NCI-H510A (cell line): ENCODE measurements around the gene NCOA3.
"Not testable (repeated sequence)": the region's sequence is repeated elsewhere in the genome, so short reads cannot be mapped to it uniquely, and the experiment has no call there.

Experiments
- DNase-seq: peaks from one replicate; lab custom pipeline; 2025; lab: John Stamatoyannopoulos, UW

NCOA3 gene

GRCh38 chr20:47501116-47501481 is 588 bp upstream of the NCOA3 start:
- no peak for DNase-seq

DNA sequence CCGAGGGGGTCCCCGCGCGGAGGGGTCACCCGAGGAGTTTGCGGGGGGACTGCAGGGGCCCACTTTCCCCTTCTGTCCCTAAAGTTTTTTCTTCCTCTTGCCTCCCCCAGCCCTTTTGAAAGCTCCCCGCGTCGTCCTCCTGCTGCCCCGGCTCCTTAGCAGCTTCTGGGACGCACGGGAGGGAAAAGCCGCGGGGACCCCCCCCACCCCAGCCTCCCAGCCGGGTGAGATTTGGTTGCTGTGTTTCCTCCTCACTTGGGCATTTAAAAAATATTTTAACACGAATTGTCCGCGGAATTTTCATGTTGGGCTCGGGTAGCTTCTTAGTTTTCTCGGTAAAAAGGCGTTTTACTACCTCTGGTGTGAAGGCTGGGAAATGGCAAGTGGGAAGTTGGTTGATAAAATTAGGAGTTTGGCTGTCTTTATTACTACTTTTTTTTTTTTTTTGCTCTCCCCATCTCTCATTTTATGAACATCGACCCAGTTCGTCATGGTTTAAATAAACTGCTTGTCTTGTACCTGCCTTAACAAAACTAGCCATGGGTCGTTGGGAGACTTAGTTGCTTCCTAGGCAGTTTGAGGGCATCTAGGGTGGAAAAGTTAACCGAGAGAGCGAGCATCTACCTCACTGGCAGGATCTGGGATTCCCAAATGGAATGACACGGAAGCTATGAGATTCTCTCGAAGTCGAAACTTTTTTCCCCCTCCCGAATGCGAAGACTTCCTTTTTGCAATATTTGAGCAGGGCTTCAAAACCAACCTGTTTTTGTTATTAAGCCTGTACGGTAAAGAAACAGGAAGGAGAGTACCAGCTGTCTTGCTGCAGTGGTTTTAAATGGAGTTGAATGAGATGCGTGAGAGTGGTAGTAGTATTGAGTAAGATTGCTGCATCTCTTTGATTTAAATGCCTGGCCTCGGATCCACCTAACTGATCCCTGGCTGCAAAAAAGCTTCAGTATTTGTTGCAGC is 868 bp downstream of the NCOA3 start:
- DNase-seq: peak; percentile 20

DNA sequence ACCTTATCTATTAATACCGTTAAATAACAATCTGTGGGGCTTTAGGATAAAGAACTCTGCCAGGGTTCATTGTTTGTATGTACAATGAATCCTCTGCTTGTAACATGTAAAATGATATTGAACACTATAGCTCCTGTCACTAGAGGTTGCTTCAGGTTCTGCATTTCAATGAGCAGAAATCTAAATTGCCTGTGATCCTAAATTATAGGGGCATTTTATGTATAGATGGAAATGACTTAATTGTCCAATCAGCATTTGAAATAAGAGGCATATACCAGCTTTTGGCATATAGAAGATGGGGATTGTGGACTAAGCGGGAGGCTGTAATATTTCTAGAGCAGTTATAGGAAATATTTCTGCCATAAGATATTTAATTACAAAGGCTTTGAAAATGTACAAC is 2.0 kb downstream of the NCOA3 start:
- DNase-seq: no peak

DNA sequence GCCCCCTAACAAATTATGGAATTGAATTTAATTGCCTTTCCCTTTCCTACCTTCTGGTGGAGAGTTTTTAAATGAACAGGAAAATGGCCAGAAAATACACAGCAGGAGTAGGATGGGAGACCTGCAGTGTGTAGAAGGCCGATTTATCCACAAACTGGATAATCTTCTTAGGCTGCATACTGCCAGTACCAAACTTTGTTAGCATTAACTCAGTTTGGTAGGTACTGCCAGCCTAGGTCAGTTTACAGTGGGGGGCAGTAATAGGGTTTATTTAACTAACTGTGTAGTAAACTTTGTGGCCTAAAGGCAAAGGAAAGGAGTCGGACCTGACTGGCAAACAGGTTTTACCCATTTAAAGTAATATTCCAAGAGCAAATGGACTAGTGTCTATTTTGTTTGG is 4.6 kb downstream of the NCOA3 start:
- DNase-seq: no peak

GRCh38 chr20:47506850-47507249 is 5.2 kb downstream of the NCOA3 start:
- no peak for DNase-seq

- DNase-seq: not testable (repeated sequence)
Observed at GRCh38 chr20:47507275-47507981, 5.7 kb downstream of the NCOA3 start.

- no peak for DNase-seq
Observed at GRCh38 chr20:47508278-47508677, 6.6 kb downstream of the NCOA3 start.

- no peak for DNase-seq
Observed at GRCh38 chr20:47509104-47509661, 7.5 kb downstream of the NCOA3 start.

GRCh38 chr20:47509685-47510084 is 8.0 kb downstream of the NCOA3 start:
- no peak for DNase-seq

GRCh38 chr20:47515843-47516242 is 14.2 kb downstream of the NCOA3 start:
- DNase-seq: no peak

- no peak for DNase-seq
Observed at GRCh38 chr20:47521059-47521808, 19.5 kb downstream of the NCOA3 start.

DNA sequence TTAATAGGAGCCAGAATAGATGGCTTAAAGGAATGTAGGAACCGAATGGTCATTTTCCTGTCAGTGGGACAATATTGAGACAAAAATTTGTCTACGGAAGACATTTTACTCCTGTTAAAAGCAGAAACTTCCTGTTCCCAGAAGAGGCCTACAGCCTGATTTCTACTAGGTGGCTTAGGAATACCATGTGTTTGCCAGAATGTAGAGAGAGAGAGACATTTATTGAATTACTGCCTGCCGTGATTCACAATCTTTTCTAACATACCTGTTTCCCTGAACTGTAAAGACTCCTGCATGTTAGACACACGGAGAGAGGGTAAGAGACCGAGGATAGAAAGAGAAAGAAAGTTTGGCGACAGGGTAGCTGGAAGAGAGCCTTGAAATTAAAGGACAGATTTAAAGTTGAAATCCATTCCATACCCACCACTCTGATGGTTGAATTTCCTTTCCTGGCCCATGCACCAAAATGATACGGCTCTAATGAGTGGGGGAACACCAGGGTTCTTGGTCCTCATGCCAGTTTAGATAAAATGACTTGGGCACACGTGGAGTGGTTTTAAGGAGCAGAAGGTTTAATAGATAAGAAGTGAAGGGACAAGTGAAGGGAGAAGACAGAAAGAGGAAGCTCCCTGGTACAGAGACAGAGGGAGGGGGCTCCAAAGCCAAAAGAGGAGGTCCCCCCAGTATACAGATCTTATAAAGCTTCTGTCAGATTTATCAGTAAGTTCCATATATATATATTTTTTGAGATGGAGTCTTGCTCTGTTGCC is 22.5 kb downstream of the NCOA3 start:
- no peak for DNase-seq

DNA sequence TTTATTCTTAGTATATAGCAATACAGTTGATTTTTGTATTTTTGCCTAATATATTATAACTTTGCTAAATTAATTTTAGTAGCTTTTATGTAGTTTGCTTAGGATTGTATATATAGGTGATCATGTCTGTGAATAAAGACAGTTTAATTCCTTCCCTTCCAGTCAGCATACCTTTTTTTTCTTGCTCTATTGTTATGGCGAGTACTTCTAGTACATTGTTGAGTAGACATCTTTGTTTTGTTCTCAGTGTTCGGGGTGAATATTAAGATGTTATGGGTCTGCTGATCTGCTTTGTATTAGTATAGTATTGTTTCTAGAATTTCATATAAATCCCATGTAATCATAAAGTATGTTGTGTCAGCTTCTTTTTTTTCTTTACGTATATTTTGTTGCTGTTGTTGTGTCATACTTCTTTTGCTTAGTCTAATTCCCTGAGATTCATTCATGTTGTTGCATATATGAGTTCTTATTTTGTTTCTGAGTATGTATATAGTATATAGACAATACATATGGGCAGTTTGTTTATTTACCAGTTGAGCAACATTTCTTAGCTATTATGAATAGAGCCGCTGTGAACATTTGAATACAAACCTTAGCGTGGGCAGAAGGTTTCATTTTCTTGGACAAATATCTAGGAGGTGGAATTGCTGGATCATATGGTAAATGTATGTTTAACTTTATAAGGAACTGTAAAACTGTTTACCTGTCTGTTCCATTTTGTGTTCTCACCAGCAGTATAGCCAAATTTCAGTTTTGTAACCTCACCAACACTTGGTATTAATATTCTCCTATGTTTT is 25.5 kb downstream of the NCOA3 start:
- no peak for DNase-seq

DNA sequence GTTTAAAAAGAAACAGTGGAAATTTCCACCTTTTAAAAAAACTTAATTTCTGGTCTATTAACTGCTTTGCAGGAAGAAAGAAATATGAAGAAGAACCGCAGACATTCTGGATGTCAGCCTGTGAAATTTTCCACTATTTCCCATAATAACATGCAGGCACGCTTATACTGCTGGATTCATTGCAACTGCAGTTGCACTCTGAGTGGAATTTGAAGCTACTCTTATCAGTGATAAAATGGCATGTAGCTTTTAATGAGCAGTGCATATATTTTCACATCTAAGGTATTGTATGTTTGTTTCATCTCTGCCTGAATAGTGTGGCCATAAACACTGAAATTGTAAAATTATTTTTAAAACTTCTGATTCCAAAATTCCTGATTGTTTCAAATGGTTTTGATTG is 28.2 kb downstream of the NCOA3 start:
- DNase-seq: no peak

DNA sequence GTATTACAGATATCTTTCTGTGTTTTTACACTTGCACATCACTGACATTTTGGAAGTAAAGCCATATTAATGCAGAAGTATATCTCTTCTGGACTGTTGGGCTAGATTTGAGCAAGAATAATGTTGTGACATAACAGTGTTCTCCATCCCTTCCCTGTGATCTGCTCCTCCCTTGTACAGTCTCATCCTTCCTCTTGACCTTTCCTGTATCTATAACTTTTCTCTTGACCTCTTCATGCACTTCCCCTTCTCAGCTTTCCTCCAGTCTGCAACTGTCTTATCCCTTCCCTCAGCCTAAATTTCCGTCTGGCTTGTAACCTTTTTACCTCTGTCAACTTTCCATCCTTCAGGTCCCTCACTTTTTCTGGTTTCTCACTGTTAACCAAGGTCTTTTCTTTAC is 29.8 kb downstream of the NCOA3 start:
- no peak for DNase-seq

DNA sequence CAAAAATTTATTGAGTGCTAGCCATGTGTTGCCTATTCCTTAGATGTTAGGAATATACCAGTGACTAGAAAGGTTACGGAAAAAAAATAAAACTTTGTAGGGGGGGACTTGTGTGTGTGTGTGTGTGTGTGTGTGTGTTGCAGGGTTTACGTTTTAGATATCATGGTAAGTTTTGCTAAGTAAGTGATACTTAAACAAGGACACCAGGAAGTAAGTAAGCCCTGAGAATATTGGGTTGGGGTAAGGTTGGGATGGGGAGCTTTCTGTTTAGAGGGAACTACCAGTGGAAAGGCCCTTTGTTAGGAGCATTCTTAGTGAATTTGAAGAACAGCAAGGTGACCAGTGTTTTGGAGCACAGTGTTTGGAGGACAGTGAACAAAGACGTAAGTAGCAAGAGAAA is 30.3 kb downstream of the NCOA3 start:
- no peak for DNase-seq

GRCh38 chr20:47533518-47534062 is 31.9 kb downstream of the NCOA3 start:
- no peak for DNase-seq

DNA sequence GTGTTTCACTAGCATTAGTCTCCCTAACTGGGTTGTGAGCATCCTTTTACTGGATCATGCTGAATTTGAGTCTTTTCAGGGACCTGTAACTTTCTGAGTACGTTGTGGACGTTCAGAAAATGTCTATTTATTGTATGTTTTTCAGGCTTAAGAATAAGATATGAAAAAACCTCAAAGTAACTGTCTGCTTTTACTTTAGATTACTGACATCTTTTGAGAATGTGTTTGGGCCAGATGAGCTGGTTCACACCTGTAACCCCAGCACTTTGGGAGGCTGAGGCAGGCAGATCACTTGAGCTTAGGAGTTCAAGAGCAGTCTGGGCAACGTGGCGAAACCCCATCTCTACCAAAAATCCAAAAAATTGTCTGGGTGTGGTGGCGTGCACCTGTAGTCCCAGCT is 32.7 kb downstream of the NCOA3 start:
- DNase-seq: no peak

- DNase-seq: no peak
Observed at GRCh38 chr20:47535088-47535487, 33.4 kb downstream of the NCOA3 start.

DNA sequence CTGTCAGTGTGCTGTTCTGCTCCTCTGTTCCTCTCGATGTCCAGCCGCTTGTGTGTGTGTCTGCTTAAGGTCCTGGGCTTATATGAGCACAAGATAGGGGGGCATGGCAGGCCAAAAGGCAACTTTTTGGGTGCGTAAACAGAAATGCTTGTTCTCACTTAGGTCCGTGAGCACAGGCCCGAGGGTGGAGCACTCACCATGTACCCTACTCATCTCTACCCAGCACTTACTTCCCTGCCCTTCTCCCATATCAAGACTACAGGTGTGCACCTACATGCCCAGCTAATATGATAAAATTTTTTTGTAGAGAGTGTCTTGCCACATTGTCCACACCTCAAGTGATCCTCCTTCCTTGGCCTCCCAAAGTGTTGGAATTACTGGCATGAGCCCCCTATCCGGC is 34.3 kb downstream of the NCOA3 start:
- DNase-seq: no peak
